ENCODE data around the gene NLGN3.

DNA sequence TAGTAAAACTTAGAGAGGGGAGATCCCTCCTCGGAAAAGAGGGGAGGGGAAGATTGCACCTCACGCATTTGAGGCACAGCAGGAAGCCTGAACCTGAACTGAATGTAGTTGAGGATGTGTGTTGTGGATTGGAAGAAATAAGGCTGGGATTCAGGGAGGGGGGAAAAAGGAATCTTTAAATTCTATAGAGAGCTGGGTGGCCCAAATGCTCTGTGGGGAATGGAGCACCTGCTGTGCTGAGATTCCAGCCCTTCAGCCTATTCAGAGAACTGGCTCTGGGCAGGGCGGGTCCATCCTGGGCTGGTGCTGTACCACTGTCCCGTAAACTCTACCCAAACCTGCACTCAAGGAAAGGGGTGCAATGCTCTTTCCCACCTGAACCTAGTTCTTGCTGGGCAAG, 44.9 kb upstream of the NLGN3 start:
- no peak for TF ChIP-seq CTCF (IDR thresholded peaks at IDR 0.05)
- TF ChIP-seq POLR2AphosphoS5 (IDR thresholded peaks at IDR 0.05), result no peak
- TF ChIP-seq POLR2A (IDR thresholded peaks at IDR 0.05), result no peak
